ENCODE measurements around the gene WNT10A.
A peak's percentile ranks its signal among the peaks of the same experiment; 100 is the strongest.

The WNT10A gene

GRCh38 chr2:218859988-218860831, 20.4 kb upstream of the WNT10A start (continued):
- TF ChIP-seq ZNF280D (tag by site-specific recombination; IDR thresholded peaks at IDR 0.05) (no peak), REST (tag by site-specific recombination; IDR thresholded peaks at IDR 0.05) (no peak), ZIC2 (tag by site-specific recombination; IDR thresholded peaks at IDR 0.05) (peak; percentile 26), ZNF488 (tag by site-specific recombination; IDR thresholded peaks at IDR 0.05) (no peak), BCL11A (tag by site-specific recombination; IDR thresholded peaks at IDR 0.05; ENCODE audit: low read depth) (no peak)

DNA sequence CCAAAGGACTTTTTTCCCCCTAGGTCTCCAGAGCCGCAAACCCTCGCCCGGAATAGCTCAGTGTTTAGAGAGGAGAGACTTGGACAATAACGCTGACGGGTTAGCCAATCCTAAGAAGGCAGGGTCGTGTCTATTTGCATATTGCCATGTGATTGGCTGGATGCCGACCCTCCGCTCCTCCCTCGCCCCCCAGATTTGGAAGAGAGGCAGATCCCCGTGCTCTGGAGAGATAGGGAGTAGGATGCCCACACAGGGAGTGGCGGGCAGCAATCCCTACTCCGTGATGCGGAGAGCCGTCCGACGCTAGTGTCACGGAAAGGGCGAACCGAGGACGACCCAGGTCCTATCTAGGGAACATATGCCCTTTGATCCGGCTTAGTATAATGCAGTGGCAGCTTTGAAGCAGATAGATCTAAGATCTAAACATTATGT, 19.7 kb upstream of the WNT10A start:
- Histone ChIP-seq H3K4me3 (ENCODE audit: low read depth, low read length) (no peak overlapping the region), H3K9me3 (ENCODE audit: control insufficient read depth, insufficient read depth, low read depth, low read length) (no peaks in the 10 kb centered on the region), H3K36me3 (ENCODE audit: control insufficient read depth in 2 of 2, insufficient read depth in 1 of 2, low read length in 2 of 2) (no peaks in the 10 kb centered on the region), H3K4me1 (ENCODE audit: control insufficient read depth, insufficient read depth, low read length) (peaks cover 16% of the 10 kb centered on the region), H3K27ac (ENCODE audit: extremely low read depth, low read depth, low read length) (no peak overlapping the region)
- CTCF ChIA-PET, result interaction anchor here (0.6 to 10.4 kb wide), 7 partner anchors 9 to 147 kb away, joined by 3 to 71 read pairs (median 4); no protein-coding TSS in a partner anchor
- POLR2A ChIA-PET, result interaction anchor here (0.7 to 1.5 kb wide), 3 partner anchors 20 to 48 kb away, joined by 3 to 6 read pairs (median 3); partner anchors contain the start of gene WNT10A
- TF ChIP-seq ZNF26 (tag by site-specific recombination; IDR thresholded peaks at IDR 0.05) (no peak), ZNF621 (tag by site-specific recombination; IDR thresholded peaks at IDR 0.05) (no peak), ZNF555 (tag by site-specific recombination; conservative IDR thresholded peaks at IDR 0.05) (no peak), ZBTB17 (tag by site-specific recombination; IDR thresholded peaks at IDR 0.05) (peak; percentile 86), ZNF239 (tag by site-specific recombination; IDR thresholded peaks at IDR 0.05) (no peak), ZNF830 (tag by site-specific recombination; IDR thresholded peaks at IDR 0.05; ENCODE audit: low read depth) (no peak), ZNF341 (tag by site-specific recombination; IDR thresholded peaks at IDR 0.05; ENCODE audit: low read depth) (peak; percentile 68), WT1 (tag by site-specific recombination; IDR thresholded peaks at IDR 0.05) (peak; percentile 51; the same call in 1 of the 2 replicates), SP2 (tag by site-specific recombination; IDR thresholded peaks at IDR 0.05) (peak; percentile 63), MZF1 (tag by site-specific recombination; IDR thresholded peaks at IDR 0.05; ENCODE audit: borderline replicate concordance) (peak; percentile 65; the same call in 1 of the 2 replicates), ZFP37 (tag by site-specific recombination; IDR thresholded peaks at IDR 0.05) (no peak), ZNF600 (tag by site-specific recombination; IDR thresholded peaks at IDR 0.05) (peak; percentile 76), GLIS1 (tag by site-specific recombination; IDR thresholded peaks at IDR 0.05) (peak; percentile 78), ZNF366 (tag by site-specific recombination; conservative IDR thresholded peaks at IDR 0.05) (peak; percentile 73)
- TF ChIP-seq, protein P1, sequence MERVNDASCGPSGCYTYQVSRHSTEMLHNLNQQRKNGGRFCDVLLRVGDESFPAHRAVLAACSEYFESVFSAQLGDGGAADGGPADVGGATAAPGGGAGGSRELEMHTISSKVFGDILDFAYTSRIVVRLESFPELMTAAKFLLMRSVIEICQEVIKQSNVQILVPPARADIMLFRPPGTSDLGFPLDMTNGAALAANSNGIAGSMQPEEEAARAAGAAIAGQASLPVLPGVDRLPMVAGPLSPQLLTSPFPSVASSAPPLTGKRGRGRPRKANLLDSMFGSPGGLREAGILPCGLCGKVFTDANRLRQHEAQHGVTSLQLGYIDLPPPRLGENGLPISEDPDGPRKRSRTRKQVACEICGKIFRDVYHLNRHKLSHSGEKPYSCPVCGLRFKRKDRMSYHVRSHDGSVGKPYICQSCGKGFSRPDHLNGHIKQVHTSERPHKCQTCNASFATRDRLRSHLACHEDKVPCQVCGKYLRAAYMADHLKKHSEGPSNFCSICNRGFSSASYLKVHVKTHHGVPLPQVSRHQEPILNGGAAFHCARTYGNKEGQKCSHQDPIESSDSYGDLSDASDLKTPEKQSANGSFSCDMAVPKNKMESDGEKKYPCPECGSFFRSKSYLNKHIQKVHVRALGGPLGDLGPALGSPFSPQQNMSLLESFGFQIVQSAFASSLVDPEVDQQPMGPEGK (tag by site-specific recombination; IDR thresholded peaks at IDR 0.05), result 0 out of 2 replicates have a peak, but pooled peaks have one; percentile 5
- TF ChIP-seq, protein P2, sequence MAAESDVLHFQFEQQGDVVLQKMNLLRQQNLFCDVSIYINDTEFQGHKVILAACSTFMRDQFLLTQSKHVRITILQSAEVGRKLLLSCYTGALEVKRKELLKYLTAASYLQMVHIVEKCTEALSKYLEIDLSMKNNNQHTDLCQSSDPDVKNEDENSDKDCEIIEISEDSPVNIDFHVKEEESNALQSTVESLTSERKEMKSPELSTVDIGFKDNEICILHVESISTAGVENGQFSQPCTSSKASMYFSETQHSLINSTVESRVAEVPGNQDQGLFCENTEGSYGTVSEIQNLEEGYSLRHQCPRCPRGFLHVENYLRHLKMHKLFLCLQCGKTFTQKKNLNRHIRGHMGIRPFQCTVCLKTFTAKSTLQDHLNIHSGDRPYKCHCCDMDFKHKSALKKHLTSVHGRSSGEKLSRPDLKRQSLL (tag by site-specific recombination; IDR thresholded peaks at IDR 0.05), result peak; percentile 36; the same call in 1 of the 2 replicates
